ENCODE measurements around the gene IQSEC1.

GRCh38 chr3:13047296-13048165 lies 25.7 kb downstream of the IQSEC1 start:
- TF ChIP-seq CTCF (IDR thresholded peaks at IDR 0.05) (no peak), POLR2AphosphoS5 (IDR thresholded peaks at IDR 0.05) (no peak), POLR2A (IDR thresholded peaks at IDR 0.05) (no peak)

Measured in prostate gland (tissue), 2 donors.